ENCODE data around the gene POLQ.
"Not testable (repeated sequence)": the region's sequence is repeated elsewhere in the genome, so short reads cannot be mapped to it uniquely, and the experiment has no call there.

Gene POLQ

DNA sequence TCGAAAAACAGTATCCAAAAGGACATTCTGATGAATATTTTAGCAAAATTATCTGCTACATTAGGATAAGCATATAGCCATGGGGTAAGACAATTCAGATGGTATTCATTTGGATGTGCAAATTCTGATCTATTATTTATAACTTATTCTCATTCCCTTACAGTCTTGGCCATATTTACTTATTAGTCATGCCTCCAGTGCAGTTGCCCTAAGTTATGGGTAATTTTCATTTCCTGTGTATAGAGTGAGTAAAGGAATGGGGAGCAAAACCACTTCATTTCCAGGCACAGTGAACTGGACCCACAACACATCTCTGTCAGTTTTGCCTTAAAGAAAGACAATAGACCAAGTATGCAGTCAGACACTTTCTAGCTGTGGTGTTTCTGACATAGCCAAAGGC lies 134.3 kb downstream of the POLQ start:
- no peak for DNase-seq

DNA sequence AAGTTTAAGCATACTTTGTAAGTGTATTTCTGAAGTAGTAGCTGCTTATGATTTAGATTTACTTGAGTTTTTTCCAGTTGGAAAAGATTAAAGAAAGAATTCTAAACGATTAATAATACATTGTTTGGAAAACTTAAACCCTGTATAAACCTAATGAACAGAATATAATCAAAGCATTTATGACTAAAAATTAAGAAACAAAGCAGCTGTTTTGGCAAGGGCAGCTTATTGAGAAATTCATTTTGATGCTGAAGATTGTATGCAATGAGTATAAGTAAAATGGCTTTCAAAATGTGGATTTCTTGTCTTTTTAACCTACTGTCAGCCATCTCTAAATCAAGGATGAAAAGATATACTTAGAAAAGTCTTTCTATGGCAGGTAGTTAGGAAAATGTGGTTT lies 140.2 kb downstream of the POLQ start:
- no peak for DNase-seq

DNA sequence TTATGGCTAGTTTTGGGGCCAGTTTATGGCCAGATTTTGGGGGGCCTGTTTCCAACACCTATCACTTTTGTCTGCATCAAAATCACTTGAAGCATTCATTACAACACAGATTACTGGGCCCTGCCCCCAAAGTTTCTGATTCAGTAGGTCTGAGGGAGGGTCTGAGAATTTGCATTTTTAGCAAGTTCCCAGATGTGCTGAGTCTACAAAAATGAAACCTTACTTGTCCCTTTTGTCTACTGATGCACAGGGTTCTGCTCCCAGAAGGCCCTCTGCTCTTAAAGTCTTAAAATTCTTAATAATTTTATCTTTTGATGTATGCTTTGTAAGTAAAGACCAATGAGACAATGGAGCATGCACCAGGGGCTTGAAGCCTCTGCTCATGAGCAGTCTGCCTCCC lies 146.0 kb downstream of the POLQ start:
- no peak for DNase-seq

DNA sequence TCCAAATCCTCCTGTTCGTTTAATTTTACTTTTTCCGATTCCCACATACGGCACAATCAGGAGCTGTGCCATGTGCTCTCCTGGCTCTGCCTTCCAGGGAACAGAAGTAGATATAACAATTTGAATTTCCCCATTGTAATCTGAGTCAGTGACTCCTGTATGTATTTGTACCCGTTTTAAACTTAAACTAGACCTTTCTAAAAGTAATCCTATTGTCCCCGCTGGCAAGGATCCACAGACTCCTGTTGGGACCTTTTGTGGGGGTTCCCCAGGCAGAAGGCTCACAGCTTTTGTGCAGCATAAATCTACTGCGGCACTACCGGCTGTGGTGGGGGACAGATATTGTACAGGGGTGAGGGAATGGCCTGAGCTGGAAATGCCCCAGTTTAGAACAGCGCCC lies 147.7 kb downstream of the POLQ start:
- DNase-seq, result not testable (repeated sequence)

DNA sequence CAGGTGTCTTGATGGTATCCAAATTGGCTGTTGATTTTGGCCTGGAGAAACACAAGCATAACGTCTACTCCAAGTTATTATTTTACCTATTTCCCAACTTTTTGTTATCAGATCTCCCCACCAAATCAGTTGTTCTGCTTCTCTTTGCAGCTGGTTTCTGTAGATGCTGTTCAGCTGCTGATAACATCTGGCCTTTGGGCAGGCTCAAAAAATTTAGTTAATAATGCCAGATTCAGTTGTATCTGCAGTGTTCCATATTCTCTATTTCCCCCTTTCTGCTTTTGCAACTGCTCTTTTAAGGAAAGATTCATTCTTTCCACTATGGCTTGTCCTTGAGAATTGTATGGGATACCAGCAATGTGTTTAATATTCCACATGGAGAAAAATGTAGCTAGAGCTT lies 149.8 kb downstream of the POLQ start:
- not testable (repeated sequence) for DNase-seq

DNA sequence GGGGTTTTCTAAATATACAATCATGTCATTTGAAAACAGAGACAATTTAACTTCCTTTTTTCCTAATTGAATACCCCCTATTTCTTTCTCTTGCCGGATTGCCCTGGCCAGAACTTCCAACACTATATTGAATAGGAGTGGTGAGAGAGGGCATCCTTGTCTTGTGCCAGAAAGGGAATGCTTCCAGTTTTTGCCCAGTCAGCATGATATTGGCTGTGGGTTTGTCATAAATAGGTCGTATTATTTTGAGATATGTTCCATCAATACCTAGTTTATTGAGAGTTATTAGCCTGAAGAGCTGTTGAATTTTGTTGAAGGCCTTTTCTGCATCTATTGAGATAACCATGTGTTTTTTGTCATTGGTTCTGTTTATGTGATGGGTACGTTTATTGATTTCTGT lies 157.5 kb downstream of the POLQ start:
- DNase-seq, result not testable (repeated sequence)

All from CD4-positive, alpha-beta T cell treated with Interleukin-6 for 4 hours (primary cell).